Transverse colon (tissue), 4 donors: ENCODE results near the gene ALK. TPM values are rescaled to one million over a fixed set of nuclear protein-coding genes. Genes with fewer than 3 reads are reported as not detected.
A peak's percentile ranks its signal among the peaks of the same experiment; 100 is the strongest.

Source experiments
- DNase-seq: peaks from one replicate; pipeline ENCODE4 v3.0.0-alpha.2; 2019
- H3K27ac ChIP-seq, 4 donors: fragments of 200-600 bp; sonication (generic); 2 replicates each; pipeline ENCODE4 v1.5.1; 2016 to 2018; ENCODE audit warnings: inconsistent platforms in 4 of 4
- H3K27me3 ChIP-seq: fragments of 200-600 bp; sonication (generic); 2 replicates; pipeline ENCODE4 v1.5.1; 2017; ENCODE audit warnings: inconsistent platforms
- H3K36me3 ChIP-seq, 4 donors: fragments of 200-600 bp; sonication (generic); 2 replicates each; pipeline ENCODE4 v1.5.1; 2017 to 2019; ENCODE audit warnings: inconsistent platforms in 4 of 4
- H3K4me1 ChIP-seq, 4 donors: fragments of 200-600 bp; sonication (generic); 2 replicates each; pipeline ENCODE4 v1.5.1; 2017 to 2020; ENCODE audit warnings: inconsistent platforms in 4 of 4
- H3K4me3 ChIP-seq, 4 donors: fragments of 200-600 bp; sonication (generic); 1 replicate in 1 of 4; 2 replicates in 3 of 4; pipeline versions ENCODE4 v1.5.1 to v1.6.1; 2017 to 2019; ENCODE audit warnings: inconsistent platforms in 4 of 4
- H3K9me3 ChIP-seq, 2 donors: fragments of 200-600 bp; sonication (generic); 2 replicates each; pipeline ENCODE4 v1.5.1; 2017 to 2019; ENCODE audit warnings: inconsistent platforms in 2 of 2
- EP300 ChIP-seq: sonication (generic); formaldehyde crosslinking; IDR thresholded peaks from one replicate; pipeline ENCODE4 v1.6.1; 2017; ENCODE audit warnings: antibody characterized with exemption, low read depth
- POLR2A ChIP-seq: fragments of 450-650 bp; IDR thresholded peaks from one replicate; pipeline ENCODE4 v1.6.1; 2016; ENCODE audit warnings: antibody characterized with exemption, mild to moderate bottlenecking, moderate library complexity
- POLR2AphosphoS5 ChIP-seq, 3 donors: sonication (generic); formaldehyde crosslinking; IDR thresholded peaks; one replicate each; pipeline ENCODE4 v1.6.1; 2016; ENCODE audit warnings: antibody characterized with exemption in 3 of 3
- WGBS, 2 donors: methylation state at CpG; one replicate each; pipeline ENCODE4 v1.1.5; 2018; ENCODE audit warnings: low coverage in 1 of 2; 5-methylcytosine and 5-hydroxymethylcytosine counted together
- in situ Hi-C, 4 donors: fragments of 200-750 bp; cut with MboI; loops; one replicate each; pipeline versions ENCODE4 v1.15.0 to v1.15.1; 2017; ENCODE audit warnings: low sequenced_read_pairs in 3 of 4, low pct_ligation_motif_present in 1 of 4, low pct_unique_long_range_greater_than_20kb in 1 of 4
- intact Hi-C: fragments of 100-400 bp; cut with DNase I; formaldehyde crosslinking; loops from one replicate; pipeline ENCODE4 v1.15.1; 2023; ENCODE audit warnings: low total_unique reads
- total RNA-seq, 4 donors: library from RNA; depleted of rRNA; stranded (reverse); fragments of >200 nt; gene quantifications; one replicate each; pipeline ENCODE4 v1.1.0, GENCODE V29; 2016
- TF ChIP-seq, protein P1 (sequence below), 5 experiments: fragments of 200-600 bp in 3 of 5; fragments of 450-650 bp in 2 of 5; sonication (generic) in 3 of 5; IDR thresholded peaks; 1 replicate in 2 of 5; 2 replicates in 3 of 5; pipeline ENCODE4 v1.5.1; 2016 to 2017; ENCODE audit warnings: antibody characterized with exemption in 5 of 5, inconsistent platforms in 3 of 5, mild to moderate bottlenecking in 2 of 5, moderate library complexity in 1 of 5

The ALK gene
- total RNA-seq, 4 donors from 2014 or later, result 0.32 to 0.82 TPM; not detected in 2

GRCh38 chr2:29241341-29241740, 680.0 kb downstream of the ALK start:
- no peak for DNase-seq
- Histone ChIP-seq H3K4me3 (no peak overlapping the region), H3K27me3 (no peaks in the 10 kb centered on the region), H3K27ac (no peak overlapping the region), H3K4me1 (no peaks in the 10 kb centered on the region), H3K36me3 (no peaks in the 10 kb centered on the region), H3K9me3 (no peaks in the 10 kb centered on the region)
- intact Hi-C loops (no loop called here), in situ Hi-C loops (no loop called here)
- TF ChIP-seq EP300 (no peak), POLR2AphosphoS5 (IDR thresholded peaks at IDR 0.05) (no peak), POLR2A (no peak)
- TF ChIP-seq, protein P1, sequence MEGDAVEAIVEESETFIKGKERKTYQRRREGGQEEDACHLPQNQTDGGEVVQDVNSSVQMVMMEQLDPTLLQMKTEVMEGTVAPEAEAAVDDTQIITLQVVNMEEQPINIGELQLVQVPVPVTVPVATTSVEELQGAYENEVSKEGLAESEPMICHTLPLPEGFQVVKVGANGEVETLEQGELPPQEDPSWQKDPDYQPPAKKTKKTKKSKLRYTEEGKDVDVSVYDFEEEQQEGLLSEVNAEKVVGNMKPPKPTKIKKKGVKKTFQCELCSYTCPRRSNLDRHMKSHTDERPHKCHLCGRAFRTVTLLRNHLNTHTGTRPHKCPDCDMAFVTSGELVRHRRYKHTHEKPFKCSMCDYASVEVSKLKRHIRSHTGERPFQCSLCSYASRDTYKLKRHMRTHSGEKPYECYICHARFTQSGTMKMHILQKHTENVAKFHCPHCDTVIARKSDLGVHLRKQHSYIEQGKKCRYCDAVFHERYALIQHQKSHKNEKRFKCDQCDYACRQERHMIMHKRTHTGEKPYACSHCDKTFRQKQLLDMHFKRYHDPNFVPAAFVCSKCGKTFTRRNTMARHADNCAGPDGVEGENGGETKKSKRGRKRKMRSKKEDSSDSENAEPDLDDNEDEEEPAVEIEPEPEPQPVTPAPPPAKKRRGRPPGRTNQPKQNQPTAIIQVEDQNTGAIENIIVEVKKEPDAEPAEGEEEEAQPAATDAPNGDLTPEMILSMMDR (IDR thresholded peaks at IDR 0.05), result no peak
- WGBS, 2 donors, result 82% methylated on average over 2 to 4 of the region's 4 CpGs

DNA sequence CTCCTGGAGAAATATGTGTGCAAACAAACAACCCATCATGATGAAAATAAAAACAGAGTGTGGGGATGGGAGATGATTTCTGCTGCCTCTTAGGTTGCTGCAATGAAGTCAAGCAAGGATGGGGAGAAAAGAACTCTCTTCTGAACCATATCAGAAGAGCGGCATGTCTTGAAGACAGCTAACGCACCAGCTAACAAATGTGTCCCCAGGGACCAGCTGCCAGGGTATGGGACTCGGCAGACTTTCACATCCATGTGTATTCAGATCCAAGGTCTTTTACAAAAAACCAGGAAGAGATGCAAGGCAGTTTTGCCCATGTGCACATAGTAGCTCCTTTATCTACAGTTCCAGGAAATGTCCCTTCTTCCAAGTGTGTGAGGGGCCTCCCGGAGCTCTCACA, 680.8 kb downstream of the ALK start:
- Histone ChIP-seq H3K4me1 (no peaks in the 10 kb centered on the region), H3K27ac (no peak overlapping the region), H3K36me3 (no peaks in the 10 kb centered on the region), H3K27me3 (no peaks in the 10 kb centered on the region), H3K4me3 (no peak overlapping the region), H3K9me3 (no peaks in the 10 kb centered on the region)
- intact Hi-C loops (no loop called here), in situ Hi-C loops (no loop called here)
- 74 to 75% methylated on average over 3 to 4 of the region's 4 CpGs for WGBS, 2 donors
- no peak for DNase-seq
- TF ChIP-seq POLR2A (no peak), POLR2AphosphoS5 (IDR thresholded peaks at IDR 0.05) (no peak), EP300 (no peak)
- TF ChIP-seq, protein P1 (IDR thresholded peaks at IDR 0.05), result no peak

DNA sequence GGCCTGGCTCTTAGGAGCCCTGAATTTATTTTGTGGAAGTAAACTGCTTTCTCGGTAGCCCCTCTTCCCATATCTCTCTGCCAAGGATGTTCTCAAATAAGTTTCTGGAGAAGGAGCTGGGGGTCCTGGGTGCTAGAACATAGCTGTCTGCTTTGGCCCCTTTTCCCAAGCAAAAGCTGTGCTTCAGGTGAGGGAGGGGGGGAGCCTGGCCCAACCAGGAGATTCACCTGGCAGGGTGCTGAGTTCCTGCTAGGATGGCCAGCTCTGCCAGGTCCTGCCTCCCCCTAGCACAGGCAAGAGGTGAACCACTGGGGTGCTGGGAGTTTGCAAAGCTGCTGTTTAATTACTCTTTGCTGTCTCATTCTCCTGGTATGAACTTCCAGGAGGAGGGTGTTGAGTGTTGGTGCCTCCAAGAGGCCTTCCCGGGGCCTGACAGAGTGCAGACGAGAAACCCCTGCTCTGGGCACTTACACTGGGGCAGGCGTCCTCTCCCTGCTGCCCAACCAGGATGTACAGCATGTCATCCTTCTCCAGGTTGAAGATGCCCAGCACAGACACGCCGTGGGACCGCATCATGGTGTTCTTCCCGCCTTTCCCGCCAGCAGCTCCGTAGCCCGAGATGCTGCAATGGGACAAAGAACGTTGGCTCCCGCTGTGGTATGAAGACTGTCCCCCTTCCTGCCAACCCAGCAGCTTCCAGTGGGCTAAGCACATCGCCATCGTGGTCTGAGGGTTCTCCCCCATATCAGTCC, 682.0 kb downstream of the ALK start:
- in situ Hi-C loops (no loop called here), intact Hi-C loops (loop anchor here (5.0 kb wide), 1 partner anchor 1293 kb away; no protein-coding TSS in a partner anchor)
- no peak overlapping the region for H3K4me3 ChIP-seq
- no peak for TF ChIP-seq EP300
- TF ChIP-seq POLR2AphosphoS5 (IDR thresholded peaks at IDR 0.05), result no peak
- TF ChIP-seq, protein P1 (IDR thresholded peaks at IDR 0.05), result no peak
- TF ChIP-seq POLR2A, result no peak
- 80 to 87% methylated on average over 3 to 15 of the region's 15 CpGs for WGBS, 2 donors
- no peaks in the 10 kb centered on the region for H3K36me3 ChIP-seq
- DNase-seq, result no peak
- no peak overlapping the region for H3K27ac ChIP-seq
- no peaks in the 10 kb centered on the region for H3K4me1 ChIP-seq
- no peaks in the 10 kb centered on the region for H3K27me3 ChIP-seq
- H3K9me3 ChIP-seq, result no peaks in the 10 kb centered on the region

- TF ChIP-seq, protein P1 (IDR thresholded peaks at IDR 0.05), result peak in 4 of 5 experiments; percentile 28 to 36 (median 30)
- TF ChIP-seq POLR2AphosphoS5 (IDR thresholded peaks at IDR 0.05), result no peak
- no peak for TF ChIP-seq EP300
- no peak for TF ChIP-seq POLR2A
- Histone ChIP-seq H3K9me3 (no peaks in the 10 kb centered on the region), H3K27me3 (no peaks in the 10 kb centered on the region), H3K36me3 (no peaks in the 10 kb centered on the region), H3K4me3 (no peak overlapping the region), H3K27ac (no peak overlapping the region), H3K4me1 (no peaks in the 10 kb centered on the region)
- in situ Hi-C loops, result no loop called here
- 57 to 72% methylated on average over 3 to 7 of the region's 7 CpGs for WGBS, 2 donors
- intact Hi-C loops, result loop anchor here (5.0 kb wide), 1 partner anchor 1294 kb away; no protein-coding TSS in a partner anchor
- DNase-seq, result no peak
Measured at GRCh38 chr2:29238497-29238896, 682.9 kb downstream of the ALK start.
